ENCODE data around the gene TMEM18.

TMEM18 gene

DNA sequence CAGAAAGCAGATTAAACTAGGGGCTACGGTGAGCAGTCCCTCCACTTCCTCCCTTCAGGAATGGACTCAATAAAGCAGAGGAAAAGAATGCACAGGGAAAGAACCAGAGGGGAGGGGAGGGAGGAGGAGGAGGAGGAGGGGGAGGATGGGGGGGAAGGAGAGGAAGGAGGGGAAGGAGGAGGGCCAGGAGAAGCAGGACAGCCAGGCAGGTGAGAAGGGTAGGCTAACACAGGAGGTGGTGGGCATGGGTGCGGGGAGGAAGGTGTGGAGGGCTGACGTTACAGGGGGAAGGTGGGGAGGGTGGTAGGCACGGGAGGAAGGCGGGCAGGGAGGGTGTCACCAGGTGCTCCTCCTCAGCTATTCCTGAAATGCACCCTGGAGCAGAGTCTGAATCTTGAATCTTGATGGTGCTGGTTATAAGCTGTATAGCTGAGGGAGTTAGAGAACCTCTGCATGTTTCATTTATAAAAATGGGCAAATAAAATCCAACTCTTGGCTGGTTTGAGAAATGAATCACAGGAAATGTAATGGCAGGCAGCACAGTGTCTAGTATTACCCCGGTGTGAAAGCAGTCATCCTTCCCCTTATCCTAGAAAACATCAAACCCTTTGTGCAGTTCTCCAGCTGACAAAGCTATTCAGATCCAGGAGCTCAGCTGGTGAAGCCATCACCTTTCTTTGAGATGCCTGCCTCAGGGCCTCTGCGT, 3.4 kb downstream of the TMEM18 start:
- Histone ChIP-seq H3K4me2 (peak overlapping the region; percentile 92 to 100 (median 94)), H3K36me3 (peaks cover 26 to 35% (median 30%) of the 10 kb centered on the region in 11 experiments)

DNA sequence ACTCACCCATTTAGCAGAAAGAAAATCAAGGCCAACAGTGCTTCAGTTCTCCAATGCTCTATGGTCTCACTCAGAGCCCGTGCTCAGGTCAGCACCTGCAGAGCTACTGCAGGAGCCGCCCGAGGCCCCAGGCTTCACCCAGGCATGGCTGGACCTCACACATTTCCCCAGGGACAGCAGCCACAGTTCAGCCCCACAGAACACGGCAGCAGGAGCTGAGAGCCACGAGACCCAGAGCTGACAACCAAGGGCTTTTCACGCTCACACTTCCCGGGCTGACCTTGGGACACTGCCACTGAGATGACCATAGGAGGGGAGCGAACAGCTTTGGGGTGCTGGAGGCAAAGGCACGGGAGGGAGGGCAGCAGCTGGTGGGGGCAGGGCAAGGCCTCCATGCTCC, 4.2 kb downstream of the TMEM18 start:
- H3K9me3 ChIP-seq (replicated peaks in 1 of 11): peaks cover 0 to 15% (median under 1%) of the 10 kb centered on the region in 11 experiments; a peak in 6 of 22 replicates
- H3K27me3 ChIP-seq: no peaks in the 10 kb centered on the region
- H3K4me1 ChIP-seq: peaks cover 60 to 80% (median 78%) of the 10 kb centered on the region in 10 experiments
- H3K4me2 ChIP-seq: peak overlapping the region; percentile 55 to 100 (median 94)
- H3K4me3 ChIP-seq: peak overlapping the region in 8 of 10 experiments; percentile 8 to 67 (median 32); a peak in 12 of 20 replicates
- H3K27ac ChIP-seq: peak overlapping the region in 9 of 11 experiments; percentile 53 to 99 (median 94); a peak in 19 of 22 replicates
- H3K36me3 ChIP-seq: peaks cover 34 to 43% (median 38%) of the 10 kb centered on the region in 11 experiments
- no peak for TF ChIP-seq Cebpa-rat (IDR thresholded peaks at IDR 0.05)
- H3K9ac ChIP-seq: peak overlapping the region; percentile 27 to 100 (median 76); a peak in 19 of 22 replicates
- peaks cover 0 to 42% (median 13%) of the 10 kb centered on the region in 11 experiments; a peak in 13 of 22 replicates for H4K20me1 ChIP-seq

More for the DNA sequence above, 3.4 kb downstream of the TMEM18 start:
- no peaks in the 10 kb centered on the region for H3K27me3 ChIP-seq
- peak overlapping the region in 10 of 11 experiments; percentile 14 to 99 (median 91); a peak in 19 of 22 replicates for H3K27ac ChIP-seq
- TF ChIP-seq Cebpa-rat (IDR thresholded peaks at IDR 0.05): no peak
- H4K20me1 ChIP-seq: peaks cover 0 to 42% (median 13%) of the 10 kb centered on the region in 11 experiments; a peak in 13 of 22 replicates
- peak overlapping the region; percentile 23 to 100 (median 78); a peak in 20 of 22 replicates for H3K9ac ChIP-seq
- H3K4me3 ChIP-seq: peak overlapping the region in 7 of 10 experiments; percentile 60 to 74 (median 65); a peak in 14 of 20 replicates
- H3K9me3 ChIP-seq (replicated peaks in 1 of 11): peaks cover 0 to 10% (median 0%) of the 10 kb centered on the region in 11 experiments; a peak in 4 of 22 replicates
- H3K4me1 ChIP-seq: peaks cover 67 to 82% (median 79%) of the 10 kb centered on the region in 10 experiments

DNA sequence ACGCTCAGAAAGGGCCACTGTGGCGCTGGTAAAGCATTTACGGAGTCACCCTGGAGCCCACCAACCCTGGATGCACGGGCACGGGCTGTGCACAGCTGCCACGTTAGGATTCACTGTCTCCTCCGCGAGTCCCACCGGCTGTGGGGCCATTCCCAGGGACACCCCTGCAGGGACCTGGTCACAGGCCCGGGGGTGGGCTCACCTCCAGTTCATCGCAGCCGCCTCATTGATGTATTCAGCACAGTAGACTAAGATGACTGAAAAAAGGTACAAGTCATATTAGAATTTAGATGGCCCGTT, 4.7 kb downstream of the TMEM18 start:
- Histone ChIP-seq H3K27ac (peak overlapping the region in 9 of 11 experiments; percentile 53 to 99 (median 94); a peak in 18 of 22 replicates), H3K4me2 (peak overlapping the region; percentile 55 to 100 (median 94)), H3K9me3 (replicated peaks in 1 of 11) (peaks cover 0 to 20% (median 5%) of the 10 kb centered on the region in 11 experiments; a peak in 7 of 22 replicates), H3K27me3 (no peaks in the 10 kb centered on the region), H4K20me1 (peaks cover 0 to 42% (median 13%) of the 10 kb centered on the region in 11 experiments; a peak in 13 of 22 replicates), H3K9ac (peak overlapping the region; percentile 43 to 100 (median 76); a peak in 20 of 22 replicates), H3K4me1 (peaks cover 58 to 85% (median 82%) of the 10 kb centered on the region in 10 experiments), H3K4me3 (peak overlapping the region in 7 of 10 experiments; percentile 12 to 67 (median 29); a peak in 8 of 20 replicates), H3K36me3 (peaks cover 38 to 47% (median 42%) of the 10 kb centered on the region in 11 experiments)
- TF ChIP-seq Cebpa-rat (IDR thresholded peaks at IDR 0.05): no peak

DNA sequence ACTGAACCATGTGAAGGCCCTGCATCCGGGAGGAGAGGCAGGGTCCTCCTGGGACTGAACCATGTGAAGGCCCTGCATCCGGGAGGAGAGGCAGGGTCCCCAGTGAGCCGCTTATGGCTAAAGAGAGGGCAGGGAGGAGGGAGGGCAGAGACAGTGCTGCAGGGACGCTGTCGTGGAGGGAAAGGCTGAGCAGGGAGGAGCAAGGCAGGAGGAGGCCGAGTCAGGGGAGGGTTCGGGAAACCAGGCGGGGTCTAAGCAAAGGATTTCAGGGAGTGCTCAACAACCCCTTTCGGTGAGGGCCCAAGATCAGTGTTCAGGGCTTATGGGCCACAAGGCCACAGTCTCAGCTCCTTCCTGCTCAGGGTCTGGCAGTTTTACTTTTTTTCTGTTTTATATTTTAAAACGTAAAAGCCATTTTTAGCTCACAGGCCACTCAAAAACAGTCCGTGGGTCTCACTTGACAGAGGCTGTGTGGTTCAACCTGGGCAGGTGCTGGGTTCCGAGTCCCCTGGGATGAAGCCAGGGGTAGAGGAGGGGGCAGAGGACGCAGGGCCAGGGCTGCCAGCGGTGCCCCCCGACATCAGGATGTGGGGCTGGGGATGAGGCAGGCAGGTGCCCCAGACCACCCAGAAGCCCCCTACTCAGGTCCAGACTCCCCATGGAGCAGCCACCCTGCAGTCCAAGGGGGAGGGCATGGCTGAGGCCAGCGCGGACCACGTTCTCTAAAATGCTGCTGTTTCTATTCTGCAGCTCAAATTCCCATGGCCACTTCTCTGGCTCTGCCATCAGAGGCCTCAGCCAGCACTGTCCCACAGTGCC, 5.2 kb downstream of the TMEM18 start:
- Histone ChIP-seq H3K27me3 (no peaks in the 10 kb centered on the region), H3K9me3 (replicated peaks in 1 of 11) (peaks cover 0 to 25% (median 7%) of the 10 kb centered on the region in 11 experiments; a peak in 14 of 22 replicates), H3K27ac (peak overlapping the region; percentile 2 to 99 (median 88); a peak in 20 of 22 replicates), H3K36me3 (peaks cover 43 to 53% (median 47%) of the 10 kb centered on the region in 11 experiments), H3K4me3 (peak overlapping the region in 7 of 10 experiments; percentile 12 to 67 (median 29); a peak in 10 of 20 replicates), H4K20me1 (peaks cover 0 to 42% (median 13%) of the 10 kb centered on the region in 11 experiments; a peak in 13 of 22 replicates), H3K4me2 (peak overlapping the region; percentile 55 to 100 (median 94)), H3K9ac (peak overlapping the region; percentile 43 to 100 (median 76); a peak in 20 of 22 replicates), H3K4me1 (peaks cover 58 to 88% (median 84%) of the 10 kb centered on the region in 10 experiments)
- no peak for TF ChIP-seq Cebpa-rat (IDR thresholded peaks at IDR 0.05)

DNA sequence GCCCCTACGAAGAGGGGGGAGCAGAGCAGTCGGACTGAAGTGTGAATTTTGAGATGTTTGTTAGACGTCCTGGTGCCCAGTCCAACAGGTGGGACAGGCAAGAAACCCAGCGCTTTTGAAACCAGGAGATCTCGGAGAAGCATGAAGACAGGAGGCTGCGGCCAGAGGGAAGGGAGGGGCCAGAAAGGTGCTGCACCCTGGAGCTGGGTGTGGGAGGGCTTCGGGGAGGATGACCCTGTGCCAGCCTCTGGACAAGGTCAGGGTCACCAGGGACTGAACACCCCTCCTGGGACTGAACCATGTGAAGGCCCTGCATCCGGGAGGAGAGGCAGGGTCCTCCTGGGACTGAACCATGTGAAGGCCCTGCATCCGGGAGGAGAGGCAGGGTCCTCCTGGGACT, 6.1 kb downstream of the TMEM18 start:
- Histone ChIP-seq H3K27ac (peak overlapping the region in 10 of 11 experiments; percentile 23 to 96 (median 93); a peak in 18 of 22 replicates), H3K27me3 (no peaks in the 10 kb centered on the region), H4K20me1 (peaks cover 0 to 38% (median 13%) of the 10 kb centered on the region in 11 experiments; a peak in 13 of 22 replicates), H3K36me3 (peaks cover 52 to 62% (median 56%) of the 10 kb centered on the region in 11 experiments), H3K9ac (peak overlapping the region; percentile 31 to 82 (median 74); a peak in 18 of 22 replicates), H3K9me3 (replicated peaks in 1 of 11) (peaks cover 6 to 34% (median 16%) of the 10 kb centered on the region in 11 experiments), H3K4me2 (peak overlapping the region; percentile 48 to 90 (median 83)), H3K4me3 (peak overlapping the region in 5 of 10 experiments; percentile 12 to 37 (median 23); a peak in 8 of 20 replicates), H3K4me1 (peaks cover 57 to 87% (median 82%) of the 10 kb centered on the region in 10 experiments)
- no peak for TF ChIP-seq Cebpa-rat (IDR thresholded peaks at IDR 0.05)

DNA sequence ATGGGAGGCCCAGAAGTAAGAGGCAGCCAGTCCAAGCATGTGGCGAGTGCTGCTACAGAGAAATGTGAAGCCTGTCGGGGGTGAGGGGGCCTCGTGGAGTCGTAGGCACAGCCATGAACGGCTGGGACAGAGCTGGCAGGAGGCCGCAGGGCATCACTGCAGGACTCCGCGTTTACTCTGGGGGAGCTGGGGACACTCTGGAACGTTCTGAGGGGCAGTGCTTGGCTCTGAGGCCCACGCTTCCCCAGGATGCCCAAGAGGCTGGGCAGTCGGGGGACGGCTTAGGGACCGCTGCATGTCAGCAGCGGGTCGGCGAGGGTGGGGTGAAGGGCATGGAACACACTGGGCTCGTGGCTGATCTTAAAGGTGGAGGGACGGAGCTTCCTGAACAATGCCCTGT, 6.6 kb downstream of the TMEM18 start:
- Histone ChIP-seq H3K27ac (peak overlapping the region in 10 of 11 experiments; percentile 23 to 96 (median 93); a peak in 18 of 22 replicates), H3K9ac (peak overlapping the region; percentile 31 to 82 (median 74); a peak in 18 of 22 replicates), H3K4me1 (peaks cover 53 to 82% (median 78%) of the 10 kb centered on the region in 10 experiments), H3K27me3 (no peaks in the 10 kb centered on the region), H3K9me3 (replicated peaks in 1 of 11) (peaks cover 11 to 38% (median 21%) of the 10 kb centered on the region in 11 experiments), H3K4me3 (peak overlapping the region in 5 of 10 experiments; percentile 12 to 37 (median 23); a peak in 9 of 20 replicates), H4K20me1 (peaks cover 0 to 33% (median 13%) of the 10 kb centered on the region in 11 experiments; a peak in 12 of 22 replicates), H3K4me2 (peak overlapping the region; percentile 48 to 90 (median 83)), H3K36me3 (peaks cover 57 to 67% (median 60%) of the 10 kb centered on the region in 11 experiments)
- TF ChIP-seq Cebpa-rat (IDR thresholded peaks at IDR 0.05): no peak

DNA sequence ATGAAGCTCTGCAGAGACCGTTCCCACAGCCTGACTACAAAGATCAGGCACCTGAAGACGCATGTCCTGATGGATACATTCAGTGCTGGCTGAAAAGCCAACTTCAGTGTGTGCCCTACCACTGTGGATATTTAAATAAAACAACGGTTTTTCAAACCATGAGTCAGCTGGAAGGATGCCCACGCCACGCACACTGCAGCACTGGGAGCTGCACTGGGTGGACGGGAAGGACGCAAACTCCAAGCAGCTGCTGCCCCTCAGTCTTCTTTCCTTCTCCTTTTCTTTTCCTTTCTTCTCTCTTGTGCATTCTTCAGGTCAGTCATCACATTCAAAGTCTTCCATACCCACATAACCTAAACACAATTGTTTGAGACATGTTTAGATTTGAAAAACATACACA, 7.9 kb downstream of the TMEM18 start:
- Histone ChIP-seq H3K9ac (peak overlapping the region in 1 of 11 experiments; percentile 73; a peak in 1 of 22 replicates), H3K4me3 (no peak overlapping the region), H3K27me3 (no peaks in the 10 kb centered on the region), H3K4me2 (peak overlapping the region; percentile 19 to 90 (median 83); a peak in 19 of 22 replicates), H3K4me1 (peaks cover 39 to 69% (median 65%) of the 10 kb centered on the region in 10 experiments), H3K9me3 (replicated peaks in 1 of 11) (peaks cover 19 to 47% (median 28%) of the 10 kb centered on the region in 11 experiments), H3K36me3 (peaks cover 65 to 80% (median 72%) of the 10 kb centered on the region in 11 experiments), H4K20me1 (peaks cover 0 to 20% (median 6%) of the 10 kb centered on the region in 11 experiments; a peak in 10 of 22 replicates), H3K27ac (peak overlapping the region in 5 of 11 experiments; percentile 94 to 96 (median 95); a peak in 9 of 22 replicates)
- no peak for TF ChIP-seq Cebpa-rat (IDR thresholded peaks at IDR 0.05)
